Loucy (cell line): ENCODE results near the gene BOLA3.

Experiments
- CTCF ChIP-seq: fragments of 200-600 bp; sonication (generic); conservative IDR thresholded peaks from 2 replicates; pipeline ENCODE4 v1.5.1; 2014; ENCODE audit warnings: mild to moderate bottlenecking, antibody characterized with exemption, low read length
- EZH2phosphoT487 ChIP-seq: fragments of 200-600 bp; IDR thresholded peaks from 2 replicates; pipeline ENCODE4 v1.6.1; 2018; ENCODE audit warnings: antibody characterized with exemption, mild to moderate bottlenecking, moderate library complexity, borderline replicate concordance

DNA sequence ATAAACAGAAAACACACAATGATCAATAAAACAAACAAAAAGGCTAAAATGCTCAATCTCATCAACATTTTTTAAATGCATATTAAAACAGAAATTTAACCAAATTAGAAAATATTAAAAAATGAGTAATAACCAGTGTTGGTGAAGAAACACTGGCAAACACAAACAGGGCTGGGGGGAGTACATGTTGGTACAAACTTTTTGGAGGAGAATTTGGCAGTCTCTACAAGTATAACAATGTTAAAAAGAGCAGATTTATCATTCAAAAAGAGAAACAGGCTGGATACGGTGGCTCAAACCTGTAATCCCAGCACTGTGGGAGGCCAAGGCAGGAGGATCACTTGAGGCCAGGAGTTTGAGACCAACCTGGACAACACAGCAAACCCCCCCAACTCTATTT lies 17.0 kb upstream of the BOLA3 start:
- TF ChIP-seq EZH2phosphoT487 (no peak), CTCF (no peak)
